GM04503 (cell line): ENCODE measurements around the gene CYBA.

Source experiments
- DNase-seq: peaks from one replicate; pipeline ENCODE4 v3.0.0-alpha.2; 2012; ENCODE audit warnings: low read depth

Gene CYBA

DNA sequence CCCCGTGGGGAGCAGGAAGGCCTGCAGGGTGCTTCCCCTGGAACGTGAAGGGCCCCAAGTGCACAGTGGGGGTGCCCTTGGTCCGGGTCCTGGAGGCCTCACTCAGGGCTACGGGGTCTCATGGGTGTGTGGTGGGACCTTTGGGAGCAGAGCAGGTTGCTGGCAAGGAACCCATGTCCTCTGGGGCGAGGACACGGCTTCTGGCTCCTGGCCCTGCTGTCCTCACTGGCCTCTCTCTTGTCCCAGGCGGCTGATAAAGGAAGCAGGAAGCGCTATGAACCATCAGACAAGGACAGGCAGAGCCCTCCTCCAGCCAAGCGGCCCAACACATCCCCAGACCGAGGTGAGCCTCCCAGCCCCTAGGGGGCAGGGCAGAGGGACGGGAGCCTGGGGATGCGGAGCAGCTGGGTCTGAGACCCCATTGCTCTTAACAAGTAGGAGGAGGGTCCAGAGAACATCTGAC is 22.3 kb downstream of the CYBA start:
- no peak for DNase-seq

- DNase-seq: no peak
Observed at GRCh38 chr16:88627531-88628411, 23.1 kb downstream of the CYBA start.

- DNase-seq: no peak
Observed at GRCh38 chr16:88626646-88627045, 24.2 kb downstream of the CYBA start.

GRCh38 chr16:88624977-88625576 is 25.8 kb downstream of the CYBA start:
- no peak for DNase-seq

GRCh38 chr16:88624481-88624880 is 26.4 kb downstream of the CYBA start:
- DNase-seq: no peak

GRCh38 chr16:88623858-88624257 is 27.0 kb downstream of the CYBA start:
- no peak for DNase-seq

DNA sequence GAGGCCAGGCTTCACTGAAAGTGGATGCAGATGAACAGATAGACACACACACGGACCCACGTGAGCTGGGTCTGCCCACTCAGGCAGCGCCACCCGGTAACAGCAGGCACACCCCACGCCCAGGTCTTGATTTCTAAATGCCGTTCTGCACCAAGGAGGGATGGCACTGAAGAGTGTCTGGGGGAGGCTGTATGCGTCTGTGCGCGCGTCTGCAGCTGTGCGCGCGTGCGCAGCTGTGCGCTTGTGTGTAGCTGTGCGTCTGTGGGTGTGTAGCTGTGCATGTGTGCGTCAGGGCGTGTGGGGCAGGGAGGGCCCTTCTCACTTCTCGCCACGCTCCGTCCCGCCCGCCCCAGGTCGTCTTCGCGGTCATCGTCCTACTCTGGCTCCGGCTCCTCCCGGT is 28.0 kb downstream of the CYBA start:
- DNase-seq: no peak

DNA sequence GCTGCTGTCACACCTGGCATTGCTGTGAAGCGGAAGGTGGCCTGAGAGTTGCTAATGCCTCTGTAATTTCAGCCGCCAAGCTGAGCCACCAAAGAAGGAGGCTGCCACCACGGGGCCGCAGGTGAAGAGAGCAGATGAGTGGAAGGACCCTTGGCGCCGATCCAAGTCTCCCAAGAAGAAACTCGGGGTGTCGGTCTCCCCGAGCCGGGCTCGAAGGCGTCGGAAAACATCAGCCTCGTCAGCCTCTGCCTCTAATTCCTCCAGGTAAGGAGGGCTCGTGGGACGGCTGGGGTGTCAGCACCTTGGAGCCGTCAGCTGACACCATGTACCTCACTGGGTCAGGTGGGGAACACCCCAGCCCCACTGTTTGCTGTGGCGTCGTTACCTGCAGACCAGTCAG is 28.7 kb downstream of the CYBA start:
- no peak for DNase-seq

- DNase-seq: no peak
Observed at GRCh38 chr16:88619859-88620815, 30.7 kb downstream of the CYBA start.

DNA sequence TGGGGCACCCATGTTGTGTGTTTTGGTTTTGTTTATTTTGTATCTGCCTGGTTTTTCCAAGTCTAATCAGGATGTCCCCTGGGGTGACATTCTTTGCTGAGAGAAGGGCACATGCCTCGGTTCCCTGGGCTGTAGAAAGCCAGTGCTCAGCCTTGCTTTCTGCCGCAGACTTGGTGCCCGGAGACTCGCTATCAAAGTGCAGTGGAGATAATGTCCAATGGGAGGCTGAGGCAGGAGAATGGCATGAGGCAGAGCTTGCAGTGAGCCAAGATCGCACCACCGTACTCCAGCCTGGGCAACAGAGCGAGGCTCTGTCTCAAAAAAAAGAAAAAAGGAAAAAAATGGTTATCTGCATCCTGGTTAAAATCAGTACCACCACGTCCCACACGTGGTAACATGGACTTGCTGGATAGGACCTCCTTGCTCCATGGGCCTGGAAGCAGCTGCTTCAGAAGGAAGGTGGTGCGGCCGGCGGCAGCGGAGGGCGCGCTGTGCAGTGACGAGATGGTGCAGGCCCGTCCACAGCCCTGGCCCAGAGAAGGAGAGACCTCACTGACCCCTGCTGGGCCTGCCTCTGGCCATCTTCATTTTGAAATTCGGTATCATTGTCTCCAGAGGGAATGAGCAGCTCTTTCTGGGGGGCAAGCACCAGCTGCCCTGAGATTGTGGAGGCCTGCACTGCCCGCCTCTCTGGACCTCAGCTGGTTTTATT is 31.7 kb downstream of the CYBA start:
- no peak for DNase-seq

DNA sequence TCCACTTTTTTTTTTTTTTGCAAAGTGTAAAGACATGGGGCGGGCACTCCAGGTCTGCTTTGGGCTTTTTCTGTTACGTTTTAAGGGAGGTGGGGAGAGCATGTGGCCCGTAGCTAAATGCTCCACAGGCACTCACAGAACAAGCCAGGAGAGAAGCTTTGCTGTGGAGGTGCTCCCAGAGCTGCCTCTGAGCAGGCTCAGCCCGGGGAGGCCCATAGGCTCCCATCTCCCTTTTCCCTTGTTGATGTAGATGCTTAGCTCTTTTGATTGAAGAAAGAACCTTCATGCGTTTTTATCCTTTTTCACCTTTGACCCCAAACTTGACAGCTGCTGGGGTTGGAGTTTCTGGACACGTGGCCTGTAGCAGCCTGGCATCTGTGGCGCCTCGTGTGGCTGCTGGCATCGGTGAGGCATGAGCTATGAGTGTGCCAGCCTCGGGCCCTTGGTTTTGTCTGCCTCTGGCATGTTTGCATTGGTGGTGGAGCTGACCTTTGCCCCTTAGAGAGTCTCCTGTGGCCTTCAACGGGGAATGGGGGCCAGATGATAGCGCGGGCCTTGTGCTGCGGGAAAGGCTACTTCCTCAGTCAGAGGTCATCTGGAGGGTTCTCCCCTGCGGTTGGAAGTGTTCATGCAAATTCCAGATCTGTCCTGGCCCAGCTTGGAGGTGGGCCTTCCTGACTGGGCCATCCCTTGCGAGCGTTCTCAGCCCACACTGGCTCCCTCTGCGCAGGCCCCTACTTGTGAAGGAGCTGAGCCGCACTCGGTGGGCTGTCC is 32.5 kb downstream of the CYBA start:
- DNase-seq: no peak

GRCh38 chr16:88617268-88618031 is 33.4 kb downstream of the CYBA start:
- DNase-seq: no peak

DNA sequence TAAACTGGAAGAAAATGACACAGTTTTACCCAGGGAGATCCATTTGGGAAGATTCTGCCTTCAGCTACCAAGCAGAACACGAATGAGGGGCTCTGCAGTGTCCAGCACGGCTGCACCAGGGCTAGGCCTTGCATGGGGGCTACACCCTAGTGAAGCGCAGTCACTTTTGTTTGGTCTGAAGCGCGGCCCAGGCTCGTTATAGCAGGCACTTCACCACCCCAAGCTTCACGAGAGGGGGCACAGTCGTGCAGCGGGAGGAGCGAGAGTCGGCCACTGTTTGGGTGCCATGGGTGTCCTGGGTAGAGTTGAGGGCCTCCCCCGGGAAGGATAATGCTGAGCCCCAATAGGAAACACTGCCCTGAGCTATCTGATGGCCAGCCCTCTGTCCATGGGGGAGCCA is 34.1 kb downstream of the CYBA start:
- no peak for DNase-seq

DNA sequence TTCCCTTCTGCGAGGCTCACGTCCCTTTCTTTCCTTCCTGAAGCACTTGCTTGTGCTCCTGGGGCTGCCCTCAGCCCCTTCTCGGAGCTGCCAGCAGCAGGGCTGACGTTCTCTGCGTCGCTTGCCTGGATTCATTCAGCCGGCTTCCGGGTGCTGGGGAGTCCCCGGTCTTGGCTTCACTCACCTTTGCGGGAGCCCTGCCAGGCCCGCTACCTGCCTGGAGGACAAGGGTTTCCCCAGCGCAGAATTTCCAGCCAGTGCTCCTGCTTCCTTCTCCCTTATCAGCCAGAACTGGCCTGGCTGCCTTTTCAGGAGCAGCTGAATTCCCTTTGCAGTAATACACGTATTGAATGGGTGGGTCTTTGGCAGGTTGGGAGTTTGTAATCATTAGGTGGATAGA is 34.5 kb downstream of the CYBA start:
- DNase-seq: no peak

GRCh38 chr16:88614818-88615580 is 35.9 kb downstream of the CYBA start:
- DNase-seq: no peak

DNA sequence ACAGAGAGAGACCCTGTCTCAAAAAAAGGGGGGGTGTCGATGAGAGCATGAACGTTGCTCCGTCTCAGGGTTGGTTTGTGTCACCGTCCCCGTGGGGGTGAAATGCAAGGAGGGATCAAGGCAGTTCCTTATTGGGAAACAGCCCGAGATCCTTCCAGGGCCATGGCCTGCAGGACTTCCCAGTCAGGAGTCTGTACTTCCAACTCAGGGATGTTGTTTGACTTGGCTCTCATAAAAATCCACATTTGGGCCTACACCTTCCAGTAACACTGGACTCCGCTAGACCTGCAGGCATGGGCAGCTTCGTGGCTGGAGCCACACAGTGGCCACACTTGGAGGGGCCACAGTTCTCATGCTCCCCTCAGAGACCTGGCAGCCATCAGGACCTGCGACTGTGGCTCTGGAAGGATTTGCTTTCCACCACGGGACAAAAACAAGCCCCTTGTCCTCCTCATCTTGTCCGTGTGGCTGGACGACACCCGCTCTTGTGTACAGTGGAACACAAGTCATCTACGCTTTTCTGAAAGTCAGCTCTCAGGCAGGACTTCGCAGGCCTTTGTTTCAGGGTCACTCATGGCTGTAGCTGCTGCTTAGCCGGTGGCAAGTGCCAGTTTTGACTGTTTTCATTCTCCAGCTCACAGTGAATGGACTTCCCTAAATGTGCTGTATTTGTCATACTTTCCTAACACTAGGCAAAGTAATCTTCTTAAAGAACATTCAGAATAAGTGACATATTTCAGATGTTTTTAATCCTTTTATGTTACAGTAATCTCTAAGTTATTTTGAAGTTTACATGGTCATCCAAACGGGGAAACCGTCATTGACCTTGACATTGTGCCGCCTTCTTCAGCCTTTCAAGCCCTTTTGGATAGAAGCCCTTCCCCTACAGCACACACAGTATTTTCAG is 36.7 kb downstream of the CYBA start:
- no peak for DNase-seq

DNA sequence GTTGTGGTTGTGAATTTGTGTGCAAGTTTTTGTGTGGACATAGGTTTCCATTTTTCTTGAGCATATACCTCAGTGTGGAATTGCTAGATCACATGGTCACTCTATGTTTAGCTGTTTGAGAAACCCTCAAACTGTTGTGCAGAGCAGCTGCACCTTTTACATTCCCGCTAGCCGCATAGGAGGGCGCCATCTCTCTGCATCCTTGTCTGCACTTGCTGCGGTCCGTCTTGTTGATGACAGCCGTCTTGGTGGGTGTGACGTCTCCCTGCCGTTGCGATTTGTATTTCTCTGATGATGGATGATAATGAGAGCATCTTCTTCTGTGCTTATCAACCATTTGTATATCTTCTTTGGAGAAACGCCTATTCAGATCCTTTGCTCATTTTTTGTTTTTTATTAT is 37.6 kb downstream of the CYBA start:
- DNase-seq: no peak
